Ovary (tissue), 9 donors: ENCODE measurements around the gene ZBTB1. TPM values are rescaled to one million over a fixed set of nuclear protein-coding genes. Genes with fewer than 3 reads are reported as not detected.

Experiments
- DNase-seq, 5 donors: peaks; one replicate each; pipeline ENCODE4 v3.0.0-alpha.2; 2019 to 2020
- H3K27ac ChIP-seq, 2 donors: fragments of 200-600 bp; one replicate each; pipeline versions ENCODE4 v1.5.1 to v1.8.0; 2019 to 2022
- H3K27me3 ChIP-seq: fragments of 200-600 bp; one replicate; pipeline ENCODE4 v1.8.0; 2022
- H3K36me3 ChIP-seq: fragments of 200-600 bp; sonication (generic); one replicate; pipeline ENCODE4 v1.5.1; 2019
- H3K4me1 ChIP-seq: one replicate; pipeline ENCODE4 v1.8.1; 2013; ENCODE audit warnings: mild to moderate bottlenecking, moderate library complexity; ENCODE audit not compliant: insufficient read depth
- H3K4me3 ChIP-seq: fragments of 200-600 bp; sonication (generic); one replicate; pipeline ENCODE4 v1.5.1; 2017
- H3K9me3 ChIP-seq, 2 donors: fragments of 200-600 bp in 1 of 2; sonication (generic) in 1 of 2; one replicate each; pipeline versions ENCODE4 v1.5.1 to v1.8.1; 2013 to 2019; ENCODE audit warnings: mild to moderate bottlenecking in 1 of 2, moderate library complexity in 1 of 2
- EP300 ChIP-seq: sonication (generic); formaldehyde crosslinking; IDR thresholded peaks from one replicate; pipeline ENCODE4 v1.6.1; 2017; ENCODE audit warnings: antibody characterized with exemption
- POLR2A ChIP-seq: fragments of 450-650 bp; IDR thresholded peaks from one replicate; pipeline ENCODE4 v1.6.1; 2017; ENCODE audit warnings: antibody characterized with exemption, mild to moderate bottlenecking, moderate library complexity
- WGBS, 3 donors: extraction: QIAGEN DNeasy Blood & Tissue Kit in 1 of 3; methylation state at CpG; one replicate each; pipeline versions ENCODE4 v1.1.5 to v1.1.7; 2013 to 2017; 5-methylcytosine and 5-hydroxymethylcytosine counted together
- intact Hi-C, 4 donors: fragments of 100-400 bp; cut with DNase I; formaldehyde crosslinking; loops; one replicate each; pipeline versions ENCODE4 v1.11.0 to v1.15.1; 2022 to 2023
- polyA plus RNA-seq, 2 donors: library from polyadenylated mRNA; stranded (reverse); fragments of 200-250 nt in 1 of 2; fragments of 350-450 nt in 1 of 2; fragmentation: Illumina TruSeq in 1 of 2; extraction: RNeasy Lipid Tissue Mini Kit (QIAGEN cat#74804) in 1 of 2; gene quantifications; one replicate each; pipeline ENCODE4 v1.2.3, GENCODE V29; 2013 to 2014
- total RNA-seq, 7 donors: library from RNA; depleted of rRNA in 2 of 7; stranded (reverse); fragments of >200 nt in 2 of 7; fragmentation: NEBNext Ultra II Directional in 3 of 7; extraction: Animal tissue kit (Norgen Biotek cat#: 25700) in 3 of 7; gene quantifications; one replicate each; pipeline versions ENCODE4 v1.1.0 to v1.2.4, GENCODE V29; 2016 to 2023
- TF ChIP-seq, protein P1 (sequence below), 3 donors: fragments of 450-650 bp in 2 of 3; fragments of 200-600 bp in 1 of 3; IDR thresholded peaks; one replicate each; pipeline versions ENCODE4 v1.5.1 to v1.8.0; 2016 to 2022; ENCODE audit warnings: antibody characterized with exemption in 3 of 3, mild to moderate bottlenecking in 1 of 3
- donor health status: DM: no; HTN: no; CAD: no; lungs with moderate emphysema.
- donor health status: DM: no; HTN: no; CAD: no.
- donor health status: Bipolar disorder and iron deficiency.
- donor health status: DM: yes; HTN: yes; CAD: no.
- donor health status: DM: no; HTN: no; CAD: no.
- donor health status: DM: yes; HTN: yes; CAD: no.

The ZBTB1 gene
- total and polyA plus RNA-seq, 9 donors, result 13.0 to 35.8 (median 33.7) TPM

DNA sequence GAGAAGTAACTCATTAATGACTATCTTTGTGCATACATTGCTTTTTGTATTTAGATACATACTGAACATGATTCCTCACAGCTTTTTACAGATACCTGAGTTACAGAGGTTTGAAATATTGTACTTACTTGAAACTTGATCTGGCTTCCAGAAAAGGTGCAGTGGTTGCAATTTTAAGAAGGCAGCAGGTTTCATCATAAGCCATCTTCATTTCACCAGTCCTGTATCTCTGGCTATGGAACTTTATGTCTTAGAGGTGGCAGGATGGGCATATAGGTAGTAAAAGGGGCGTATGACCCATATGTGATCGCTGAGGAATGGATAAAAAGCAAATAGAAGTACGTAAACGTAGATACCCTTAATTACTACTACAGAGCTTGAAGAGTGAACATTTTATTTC, 13.7 kb downstream of the ZBTB1 start:
- intact Hi-C loops, result loop anchor here in 1 of 4 donors (10.0 kb wide), 1 partner anchor 117 kb away; no protein-coding TSS in a partner anchor

DNA sequence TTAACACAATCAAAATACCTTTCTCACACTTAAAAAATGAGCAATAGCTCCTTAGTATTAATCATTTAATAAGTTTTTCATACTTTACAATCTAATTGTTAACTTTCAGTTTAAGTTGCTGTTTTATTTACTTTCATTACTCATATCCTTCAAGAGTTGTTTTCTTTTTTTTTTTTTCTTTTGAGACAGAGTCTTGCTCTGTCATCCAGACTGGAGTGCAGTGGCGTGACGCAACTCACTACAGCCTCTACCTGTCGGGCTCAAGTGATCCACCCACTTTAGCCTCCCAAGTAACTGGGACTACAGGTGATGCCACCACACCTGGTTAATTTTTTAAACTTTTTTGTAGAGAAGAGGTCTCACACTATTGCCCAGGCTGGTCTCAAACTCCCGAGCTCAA, 16.1 kb downstream of the ZBTB1 start:
- Histone ChIP-seq H3K9me3 (no peaks in the 10 kb centered on the region), H3K36me3 (no peaks in the 10 kb centered on the region), H3K27ac (no peak overlapping the region), H3K27me3 (no peaks in the 10 kb centered on the region), H3K4me3 (no peak overlapping the region), H3K4me1 (no peaks in the 10 kb centered on the region)
- TF ChIP-seq POLR2A, result no peak
- TF ChIP-seq, protein P1, sequence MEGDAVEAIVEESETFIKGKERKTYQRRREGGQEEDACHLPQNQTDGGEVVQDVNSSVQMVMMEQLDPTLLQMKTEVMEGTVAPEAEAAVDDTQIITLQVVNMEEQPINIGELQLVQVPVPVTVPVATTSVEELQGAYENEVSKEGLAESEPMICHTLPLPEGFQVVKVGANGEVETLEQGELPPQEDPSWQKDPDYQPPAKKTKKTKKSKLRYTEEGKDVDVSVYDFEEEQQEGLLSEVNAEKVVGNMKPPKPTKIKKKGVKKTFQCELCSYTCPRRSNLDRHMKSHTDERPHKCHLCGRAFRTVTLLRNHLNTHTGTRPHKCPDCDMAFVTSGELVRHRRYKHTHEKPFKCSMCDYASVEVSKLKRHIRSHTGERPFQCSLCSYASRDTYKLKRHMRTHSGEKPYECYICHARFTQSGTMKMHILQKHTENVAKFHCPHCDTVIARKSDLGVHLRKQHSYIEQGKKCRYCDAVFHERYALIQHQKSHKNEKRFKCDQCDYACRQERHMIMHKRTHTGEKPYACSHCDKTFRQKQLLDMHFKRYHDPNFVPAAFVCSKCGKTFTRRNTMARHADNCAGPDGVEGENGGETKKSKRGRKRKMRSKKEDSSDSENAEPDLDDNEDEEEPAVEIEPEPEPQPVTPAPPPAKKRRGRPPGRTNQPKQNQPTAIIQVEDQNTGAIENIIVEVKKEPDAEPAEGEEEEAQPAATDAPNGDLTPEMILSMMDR (IDR thresholded peaks at IDR 0.05), result no peak
- TF ChIP-seq EP300, result no peak
- intact Hi-C loops, result no loop called here
- WGBS, 3 donors, result 92 to 96% (median 96%) methylated on average over 4 of the region's 4 CpGs
- DNase-seq, result no peak

More for the DNA sequence above, 13.7 kb downstream of the ZBTB1 start:
- no peak overlapping the region for H3K4me3 ChIP-seq
- H3K9me3 ChIP-seq, result no peaks in the 10 kb centered on the region
- no peak overlapping the region for H3K27ac ChIP-seq
- no peaks in the 10 kb centered on the region for H3K27me3 ChIP-seq
- WGBS, 3 donors, result 58 to 88% (median 86%) methylated on average over 4 of the region's 4 CpGs
- no peaks in the 10 kb centered on the region for H3K4me1 ChIP-seq
- no peak for DNase-seq
- TF ChIP-seq, protein P1 (IDR thresholded peaks at IDR 0.05), result no peak
- TF ChIP-seq EP300 (no peak), POLR2A (no peak)
- H3K36me3 ChIP-seq, result no peaks in the 10 kb centered on the region

DNA sequence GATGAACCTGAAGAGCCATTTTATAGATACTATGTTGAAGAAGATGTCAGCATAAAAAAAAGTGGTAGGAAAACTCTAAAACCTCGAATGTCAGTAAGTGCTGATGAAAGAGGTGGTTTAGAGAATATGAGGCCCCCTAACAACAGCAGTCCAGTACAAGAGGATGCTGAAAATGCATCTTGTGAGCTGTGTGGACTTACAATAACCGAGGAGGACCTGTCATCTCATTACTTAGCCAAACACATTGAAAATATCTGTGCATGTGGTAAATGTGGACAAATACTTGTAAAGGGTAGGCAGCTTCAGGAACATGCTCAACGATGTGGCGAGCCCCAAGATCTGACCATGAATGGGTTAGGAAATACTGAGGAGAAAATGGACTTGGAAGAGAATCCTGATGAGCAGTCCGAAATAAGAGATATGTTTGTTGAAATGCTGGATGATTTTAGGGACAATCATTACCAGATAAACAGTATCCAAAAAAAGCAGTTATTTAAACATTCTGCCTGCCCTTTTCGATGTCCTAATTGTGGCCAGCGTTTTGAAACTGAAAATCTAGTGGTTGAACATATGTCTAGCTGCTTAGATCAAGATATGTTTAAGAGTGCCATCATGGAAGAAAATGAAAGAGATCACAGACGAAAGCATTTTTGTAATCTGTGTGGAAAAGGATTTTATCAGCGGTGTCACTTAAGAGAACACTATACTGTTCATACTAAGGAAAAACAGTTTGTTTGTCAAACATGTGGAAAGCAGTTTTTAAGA, 18.2 kb downstream of the ZBTB1 start:
- Histone ChIP-seq H3K27me3 (no peaks in the 10 kb centered on the region), H3K4me1 (no peaks in the 10 kb centered on the region), H3K27ac (no peak overlapping the region), H3K4me3 (no peak overlapping the region), H3K9me3 (no peaks in the 10 kb centered on the region), H3K36me3 (no peaks in the 10 kb centered on the region)
- intact Hi-C loops, result no loop called here
- WGBS, 3 donors, result 86 to 91% (median 87%) methylated on average over 9 of the region's 9 CpGs
- DNase-seq, result no peak
- TF ChIP-seq POLR2A, result no peak
- TF ChIP-seq, protein P1 (IDR thresholded peaks at IDR 0.05), result no peak
- no peak for TF ChIP-seq EP300

DNA sequence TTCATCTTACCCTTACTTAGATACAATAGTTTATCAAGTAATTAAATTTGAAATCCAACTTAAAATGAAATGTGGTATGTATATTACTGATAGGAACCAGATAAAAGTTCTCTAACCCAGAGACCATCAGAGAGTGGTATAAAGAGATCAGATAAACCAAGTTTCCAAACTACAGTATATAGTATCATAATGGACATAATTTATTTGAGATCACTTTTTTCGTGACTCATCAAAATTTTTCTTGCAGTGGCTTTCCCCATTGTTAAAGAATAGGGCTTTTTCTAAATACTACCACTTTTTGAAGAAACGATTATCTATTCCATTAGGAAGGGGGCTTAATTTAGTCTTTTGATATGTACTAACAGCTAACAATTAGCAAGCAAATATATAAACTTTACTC, 20.8 kb downstream of the ZBTB1 start:
- Histone ChIP-seq H3K4me1 (no peaks in the 10 kb centered on the region), H3K27ac (no peak overlapping the region), H3K4me3 (no peak overlapping the region), H3K27me3 (no peaks in the 10 kb centered on the region), H3K36me3 (no peaks in the 10 kb centered on the region), H3K9me3 (no peaks in the 10 kb centered on the region)
- no peak for DNase-seq
- WGBS, 3 donors, result 94 to 95% (median 94%) methylated on average over 2 of the region's 2 CpGs
- TF ChIP-seq, protein P1 (IDR thresholded peaks at IDR 0.05), result no peak
- TF ChIP-seq POLR2A (no peak), EP300 (no peak)
- intact Hi-C loops, result no loop called here
